GM18858 (cell line): ENCODE results near the gene CNP.

Experiments
- ATAC-seq: cut with Tn5 transposase; IDR thresholded peaks from one replicate; pipeline ENCODE4 v1.9.1; 2021; ENCODE audit not compliant: unreplicated experiment

The CNP gene

DNA sequence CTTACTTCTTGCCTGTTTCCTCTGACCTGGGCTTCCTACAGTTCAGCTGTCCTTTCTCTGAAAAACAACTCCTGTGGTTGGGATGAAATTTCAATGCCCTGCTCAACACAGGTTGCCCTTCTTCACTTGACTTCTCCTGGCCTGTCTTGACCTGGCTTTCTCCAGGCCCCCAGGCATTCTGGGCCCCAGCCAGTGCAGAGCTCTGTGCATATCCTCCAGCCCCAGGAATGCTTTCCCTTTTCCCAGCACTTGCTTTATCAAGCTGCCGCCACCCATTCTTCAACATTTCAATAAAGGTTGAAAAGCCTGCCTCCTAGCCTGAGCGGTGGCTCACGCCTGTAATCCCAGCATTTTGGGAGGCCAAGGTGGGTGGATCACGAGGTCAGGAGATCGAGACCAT is 25.4 kb upstream of the CNP start:
- no peak for ATAC-seq

DNA sequence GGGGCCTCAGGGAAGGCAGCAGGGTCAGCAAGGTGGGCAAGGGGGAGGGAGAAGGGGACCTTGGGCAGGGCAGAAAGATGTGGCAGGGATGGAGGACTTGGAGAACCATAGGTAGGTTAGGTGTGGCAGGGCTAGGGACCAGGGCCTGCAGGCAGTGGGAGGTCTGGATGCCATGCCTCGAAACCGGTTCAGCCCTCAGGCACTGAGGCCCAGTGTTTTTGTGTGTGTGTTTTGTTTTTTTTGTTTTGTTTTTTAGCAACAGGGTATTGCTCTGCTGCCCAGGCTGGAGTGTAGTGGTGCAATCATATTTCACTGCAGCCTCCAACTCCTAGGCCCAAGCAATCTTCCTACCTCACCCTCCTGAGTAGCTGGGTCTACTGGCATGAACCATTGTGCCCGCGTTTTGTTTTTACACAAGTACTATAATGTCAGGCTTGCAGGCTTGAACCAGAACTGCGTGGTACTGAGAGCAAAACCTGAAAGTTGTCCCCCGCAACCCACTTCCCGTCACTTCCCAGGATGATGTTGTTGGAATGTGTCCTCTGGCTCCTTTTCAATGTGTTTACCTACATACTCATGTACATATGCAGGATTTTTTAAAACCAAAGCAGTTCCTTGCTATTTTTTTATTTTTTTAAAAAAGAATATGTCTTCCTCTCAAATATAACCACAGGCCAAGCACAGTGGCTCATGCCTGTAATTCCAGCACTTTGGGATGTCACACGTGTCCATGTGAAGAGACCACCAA is 23.8 kb upstream of the CNP start:
- no peak for ATAC-seq

DNA sequence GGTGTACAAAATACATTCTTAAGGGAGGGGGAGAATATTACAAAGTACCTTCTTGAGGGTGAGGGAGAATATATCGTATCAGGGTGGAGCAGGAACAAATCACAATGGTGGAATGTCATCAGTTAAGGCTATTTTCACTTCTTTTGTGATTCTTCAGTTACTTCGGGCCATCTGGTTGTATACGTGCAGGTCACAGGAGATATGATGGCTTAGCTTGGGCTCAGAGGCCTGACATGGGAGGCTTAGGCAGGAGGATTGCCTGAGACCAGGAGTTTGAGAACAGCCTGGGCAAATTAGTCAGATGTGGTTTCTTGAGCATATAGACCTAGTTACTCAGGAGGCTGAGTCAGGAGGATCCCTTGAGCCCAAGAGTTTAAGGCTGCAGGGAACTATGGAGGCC is 23.1 kb upstream of the CNP start:
- no peak for ATAC-seq

DNA sequence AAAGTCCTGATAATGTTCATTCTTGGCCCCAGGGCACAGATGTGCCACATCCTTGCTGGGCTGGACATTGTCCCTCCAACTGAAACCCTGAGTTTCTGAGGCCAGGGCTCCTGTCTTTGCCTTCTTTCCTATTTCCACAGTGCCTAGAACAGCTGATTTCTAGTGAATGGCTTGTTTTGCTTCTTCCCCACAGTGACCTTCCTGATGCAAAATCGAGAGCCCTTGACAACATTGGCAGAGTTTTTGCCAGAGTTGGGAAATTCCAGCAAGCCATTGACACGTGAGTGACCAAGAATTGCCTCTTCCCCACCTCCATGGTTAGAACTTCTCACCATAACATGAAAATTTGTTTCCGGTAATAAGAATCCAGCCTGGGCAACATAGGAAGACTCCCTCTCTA is 21.7 kb upstream of the CNP start:
- ATAC-seq: no peak

DNA sequence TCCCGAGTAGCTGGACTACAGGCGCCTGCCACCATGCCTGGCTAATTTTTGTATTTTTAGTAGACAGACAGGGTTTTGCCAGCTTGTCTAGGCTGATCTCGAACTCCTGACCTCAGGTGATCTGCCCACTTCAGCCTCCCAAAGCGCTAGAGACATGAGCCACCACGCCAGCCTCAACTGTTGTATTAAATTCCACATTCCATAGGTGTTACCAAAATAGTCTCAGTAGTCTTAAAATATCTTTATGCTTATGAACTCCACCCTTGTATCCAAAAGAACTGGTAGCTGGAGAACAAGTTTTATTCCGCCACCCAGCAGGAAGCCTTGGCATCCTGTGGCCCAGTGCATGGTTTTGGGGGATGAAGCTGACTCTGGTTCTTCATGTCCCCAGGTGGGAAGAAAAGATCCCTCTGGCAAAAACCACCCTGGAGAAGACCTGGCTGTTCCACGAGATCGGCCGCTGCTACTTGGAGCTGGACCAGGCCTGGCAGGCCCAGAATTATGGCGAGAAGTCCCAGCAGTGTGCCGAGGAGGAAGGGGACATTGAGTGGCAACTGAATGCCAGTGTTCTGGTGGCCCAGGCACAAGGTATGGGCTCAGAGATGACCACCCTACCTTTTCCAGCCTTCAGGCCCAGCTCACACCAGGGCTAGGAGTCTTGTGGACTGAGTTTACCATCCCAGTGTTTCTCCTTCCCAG is 17.7 kb upstream of the CNP start:
- no peak for ATAC-seq

DNA sequence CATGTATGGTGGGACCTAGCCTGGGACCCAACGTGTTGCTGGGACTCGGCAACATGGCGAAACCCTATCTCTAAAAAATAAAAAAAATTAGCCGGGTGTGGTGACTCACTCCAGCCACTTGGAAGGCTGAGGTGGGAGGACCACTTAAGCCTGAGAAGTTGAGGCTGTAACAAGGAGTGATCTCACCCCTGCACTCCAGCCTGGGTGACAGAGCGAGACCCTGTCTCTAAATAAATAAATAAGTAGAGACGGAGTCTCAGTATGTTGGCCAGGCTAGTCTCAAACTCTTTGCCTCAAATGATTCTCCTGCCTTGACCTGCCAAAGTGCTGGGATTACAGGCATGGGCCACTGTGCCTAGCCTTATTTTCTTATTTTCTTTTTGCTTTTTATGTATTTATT is 10.1 kb upstream of the CNP start:
- ATAC-seq: no peak

DNA sequence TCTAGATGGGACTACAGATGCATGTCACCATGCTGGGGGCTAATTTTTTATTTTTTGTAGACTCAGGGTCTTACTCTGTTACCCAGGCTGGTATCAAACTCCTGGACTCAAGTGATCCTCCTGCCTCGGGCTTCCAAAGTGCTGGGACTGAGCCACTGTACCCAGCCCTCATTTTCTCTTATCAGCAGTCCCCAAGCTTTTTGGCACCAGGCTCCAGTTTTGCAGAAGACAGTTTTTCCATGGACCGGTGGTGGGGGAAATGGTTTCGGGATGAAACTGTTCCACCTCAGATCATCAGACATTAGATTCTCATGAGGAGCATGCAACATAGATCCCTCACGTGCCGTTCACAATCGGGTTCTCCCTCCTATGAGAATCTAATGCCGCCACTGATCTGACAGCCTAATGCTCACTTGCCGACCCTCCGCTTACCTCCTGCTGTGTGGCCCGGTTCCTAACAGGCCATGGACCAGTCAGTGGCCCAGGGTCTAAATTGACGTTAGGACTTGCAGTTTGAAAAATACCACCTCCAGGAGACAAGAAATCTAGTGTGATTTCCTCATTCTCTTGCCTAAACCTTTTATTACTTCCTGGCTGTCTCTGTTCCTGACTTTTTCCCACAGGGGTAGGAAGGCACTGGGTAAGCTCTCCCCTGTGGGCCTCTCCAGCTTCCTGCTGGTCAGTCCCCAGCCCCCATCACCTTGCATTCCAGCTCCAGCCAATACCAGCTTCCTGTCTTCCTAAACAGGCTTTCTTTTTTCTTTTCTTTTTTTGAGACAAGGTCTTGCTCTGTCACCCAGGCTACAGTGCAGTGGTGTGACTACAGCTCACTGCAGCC is 9.3 kb upstream of the CNP start:
- no peak for ATAC-seq

DNA sequence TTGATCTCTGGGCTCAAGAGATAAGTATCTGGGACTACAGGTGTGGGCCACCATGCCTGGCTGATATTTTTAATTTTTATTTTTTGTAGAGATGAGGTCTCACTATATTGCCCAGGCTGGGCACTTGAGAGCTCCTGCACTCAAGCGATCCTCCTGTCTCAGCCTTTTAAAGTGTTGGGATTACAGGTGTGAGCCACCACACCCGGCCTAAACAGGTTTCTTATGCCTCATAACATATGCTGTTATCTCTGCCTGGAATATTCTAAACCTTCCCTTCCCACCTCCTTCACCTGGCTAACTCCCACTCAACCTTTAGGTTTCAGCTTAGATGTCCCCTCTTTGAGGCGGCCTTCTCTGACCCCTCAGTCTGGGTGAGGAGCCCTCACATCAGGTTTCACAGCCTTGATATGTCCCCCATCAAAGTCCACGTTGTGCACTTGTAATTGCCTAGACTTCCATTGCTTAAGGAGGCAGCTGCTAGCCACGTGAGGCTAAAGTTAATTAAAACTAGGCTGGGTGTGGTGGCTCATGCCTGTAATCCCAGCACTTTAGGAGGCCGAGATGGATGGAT is 8.6 kb upstream of the CNP start:
- ATAC-seq: no peak

DNA sequence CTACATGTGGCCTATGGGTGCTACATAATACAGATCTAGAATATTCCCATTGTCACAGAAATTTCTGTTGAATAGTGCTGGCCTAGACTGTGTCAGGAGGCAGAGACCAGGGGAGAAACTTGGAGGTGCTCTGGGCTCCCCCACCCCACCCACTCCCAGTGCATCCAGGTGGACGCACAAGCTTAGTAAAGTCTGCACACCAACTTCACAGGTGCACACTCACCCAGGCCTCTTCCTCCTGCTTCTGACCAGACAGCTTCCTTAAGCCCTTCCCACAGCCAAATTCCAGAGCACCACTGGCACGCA is 7.6 kb upstream of the CNP start:
- ATAC-seq: no peak

DNA sequence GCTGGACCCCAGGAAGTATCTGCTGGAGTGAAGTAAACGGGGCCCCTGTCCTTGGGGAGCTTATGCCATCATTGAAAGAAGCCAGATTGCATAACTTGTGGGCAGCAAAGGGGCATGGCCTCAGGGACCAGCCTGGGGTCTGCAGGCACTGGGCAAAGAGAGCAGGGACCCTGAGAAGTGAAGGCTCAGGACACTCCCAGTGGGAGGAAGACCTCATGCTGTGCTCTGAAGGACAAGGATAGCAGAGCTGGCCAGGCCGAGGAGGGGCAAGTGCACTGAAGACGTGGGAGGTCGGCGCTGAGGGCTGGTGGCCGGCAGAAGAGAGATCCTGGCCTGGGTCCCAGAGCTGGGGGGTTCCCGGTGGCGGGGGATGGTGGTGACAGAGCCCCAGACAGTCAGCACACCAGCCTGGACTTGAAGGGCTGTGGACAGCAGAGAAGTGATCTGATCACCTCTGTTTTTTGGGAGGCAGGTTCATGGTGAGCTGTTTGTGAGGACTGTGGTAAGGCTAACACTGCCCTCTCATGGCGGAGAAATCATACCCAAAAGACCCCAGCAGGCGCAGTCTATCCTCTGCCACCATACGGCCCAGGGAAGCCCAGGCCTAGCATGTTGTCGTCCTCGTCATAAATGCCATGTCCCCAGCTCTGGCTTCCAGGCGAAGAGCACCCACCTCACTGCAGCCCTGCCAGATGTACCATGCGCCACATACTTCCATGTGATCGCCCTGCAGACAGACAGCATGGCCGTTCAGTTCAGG is 7.1 kb upstream of the CNP start:
- no peak for ATAC-seq

DNA sequence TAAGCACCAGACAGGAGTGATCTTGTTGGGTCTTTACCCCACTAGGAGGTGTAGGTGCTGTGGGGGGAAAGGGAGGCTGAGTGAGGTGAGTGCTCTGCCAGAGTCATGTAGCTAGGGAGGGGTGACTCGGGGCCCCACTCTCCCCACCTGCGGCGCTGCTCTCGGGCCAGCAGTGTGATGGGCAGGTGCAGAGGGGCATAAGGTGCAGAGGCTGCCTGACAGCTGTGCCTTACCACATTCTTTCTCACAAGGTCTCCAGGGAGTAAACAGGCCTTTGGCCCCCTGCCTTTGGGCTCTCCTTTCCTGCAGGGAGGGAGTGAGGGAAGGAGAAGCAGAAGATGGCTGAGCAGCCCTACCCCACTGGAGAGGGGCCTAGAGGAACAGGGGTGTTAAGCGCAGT is 4.5 kb upstream of the CNP start:
- no peak for ATAC-seq

DNA sequence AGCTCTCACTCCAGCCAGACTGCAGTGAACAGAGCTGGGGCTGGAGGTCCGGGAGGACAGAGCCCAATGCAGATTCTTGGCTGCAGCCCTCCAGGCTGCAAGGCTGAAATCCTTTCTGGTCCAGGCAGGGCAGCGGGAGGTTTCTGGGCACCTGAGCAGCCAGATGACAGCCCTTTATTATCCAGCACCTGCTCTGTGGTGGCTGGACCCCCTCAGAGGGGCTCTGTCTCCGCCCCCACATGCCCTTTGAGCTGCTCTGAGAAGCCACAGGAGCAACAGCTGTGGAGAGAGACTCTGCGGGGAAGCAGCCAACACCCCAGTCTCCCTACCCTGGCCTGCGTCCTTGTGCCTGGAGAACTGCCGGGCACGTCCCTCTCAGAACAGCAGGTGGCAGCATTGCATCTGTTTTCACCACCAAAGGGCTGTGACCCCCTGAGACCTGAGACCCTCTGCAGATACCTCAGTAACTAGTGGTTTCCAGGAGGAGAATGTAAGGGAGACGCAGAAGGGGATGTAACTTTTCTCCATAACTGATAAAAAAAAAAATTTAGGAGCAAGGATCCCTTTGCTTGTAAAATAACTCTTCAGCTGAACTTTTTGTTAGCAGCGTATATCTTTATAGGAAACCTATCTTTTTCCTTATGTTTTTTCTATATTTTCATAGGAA is 3.7 kb upstream of the CNP start:
- ATAC-seq: no peak

DNA sequence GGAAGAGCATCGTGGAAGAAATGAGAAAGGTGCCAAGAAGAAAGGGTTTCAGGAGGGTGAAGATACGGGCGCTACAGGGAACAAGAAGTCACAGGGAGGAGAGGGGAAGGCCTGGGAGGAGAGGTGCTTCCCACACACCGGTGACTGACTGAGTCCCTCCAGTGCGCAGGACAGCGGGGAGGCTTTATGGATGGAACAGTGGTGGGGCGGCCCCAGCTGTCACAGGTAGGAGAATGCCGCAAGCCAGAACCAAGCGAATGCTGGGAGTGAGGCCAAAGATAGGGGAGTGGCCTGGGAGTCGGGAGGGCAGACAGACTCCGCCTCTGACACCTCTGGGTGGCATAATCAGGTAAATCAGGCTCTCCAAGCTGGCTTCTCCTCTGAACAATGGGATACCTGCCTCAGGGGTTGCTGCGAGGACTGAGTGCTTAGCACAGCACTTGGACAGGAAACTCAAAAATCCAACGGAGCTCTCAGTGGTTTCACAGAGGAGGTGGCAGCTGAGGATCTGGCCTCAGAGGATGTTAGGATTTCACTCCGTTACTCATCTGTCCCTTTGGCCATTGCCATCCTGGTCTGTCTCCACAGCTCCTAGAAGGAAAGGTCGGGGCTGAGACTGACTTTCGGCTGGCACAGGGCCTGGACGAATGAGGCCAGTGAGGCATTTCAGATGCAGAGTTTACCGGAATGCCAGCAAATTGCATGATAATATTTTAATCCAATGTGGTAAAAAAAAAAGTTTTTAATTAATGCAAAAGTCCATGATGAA is 717 bp upstream of the CNP start:
- ATAC-seq: no peak

DNA sequence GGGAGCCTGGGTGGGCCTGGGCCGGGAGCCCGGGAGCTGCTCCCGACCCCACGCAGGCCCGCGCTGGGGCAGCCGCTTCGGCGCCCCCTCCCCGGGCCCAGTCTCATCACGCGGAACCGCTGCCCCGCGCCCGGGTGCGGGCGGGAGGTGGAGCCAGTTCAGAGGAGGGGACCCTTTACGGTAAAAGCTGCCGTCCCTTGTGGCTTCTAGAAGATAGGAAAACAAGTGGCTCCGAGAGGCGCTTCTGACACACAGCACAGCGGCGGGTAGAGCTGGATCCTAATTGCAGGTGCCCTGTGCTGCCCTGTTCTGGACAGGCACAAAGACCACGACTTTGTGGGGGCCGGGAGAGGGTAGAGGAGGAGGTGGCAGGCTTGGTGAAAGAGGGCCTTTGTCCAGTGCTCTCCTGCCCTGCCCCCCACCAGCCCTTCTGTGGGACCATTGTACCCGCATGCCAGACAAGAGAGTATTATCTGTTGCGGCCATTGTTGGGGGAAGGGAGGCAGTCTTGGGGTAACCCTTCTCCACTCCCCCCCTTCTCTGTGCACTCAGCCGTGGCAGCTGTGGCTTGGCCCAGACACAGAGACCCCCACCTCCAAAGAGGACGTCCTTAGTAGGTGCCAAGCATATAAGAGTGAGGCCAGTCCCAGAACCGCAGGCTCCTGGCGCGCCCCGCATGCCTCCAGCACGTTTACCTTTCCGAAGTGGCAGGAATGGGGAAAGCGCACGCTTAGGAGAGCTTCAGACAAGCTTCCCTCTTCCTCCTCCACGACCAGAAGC is 736 bp downstream of the CNP start:
- no peak for ATAC-seq

DNA sequence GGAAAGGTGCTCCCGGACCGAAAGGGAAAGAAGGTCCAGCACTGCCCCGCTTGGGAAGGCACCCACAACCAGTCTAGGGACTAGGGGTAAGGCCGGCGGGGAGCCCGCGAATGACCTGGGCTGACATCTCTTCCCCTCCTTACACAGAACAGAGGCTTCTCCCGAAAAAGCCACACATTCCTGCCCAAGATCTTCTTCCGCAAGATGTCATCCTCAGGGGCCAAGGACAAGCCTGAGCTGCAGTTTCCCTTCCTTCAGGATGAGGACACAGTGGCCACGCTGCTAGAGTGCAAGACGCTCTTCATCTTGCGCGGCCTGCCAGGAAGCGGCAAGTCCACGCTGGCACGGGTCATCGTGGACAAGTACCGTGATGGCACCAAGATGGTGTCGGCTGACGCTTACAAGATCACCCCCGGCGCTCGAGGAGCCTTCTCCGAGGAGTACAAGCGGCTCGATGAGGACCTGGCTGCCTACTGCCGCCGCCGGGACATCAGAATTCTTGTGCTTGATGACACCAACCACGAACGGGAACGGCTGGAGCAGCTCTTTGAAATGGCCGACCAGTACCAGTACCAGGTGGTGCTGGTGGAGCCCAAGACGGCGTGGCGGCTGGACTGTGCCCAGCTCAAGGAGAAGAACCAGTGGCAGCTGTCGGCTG is 1.5 kb downstream of the CNP start:
- ATAC-seq: no peak

DNA sequence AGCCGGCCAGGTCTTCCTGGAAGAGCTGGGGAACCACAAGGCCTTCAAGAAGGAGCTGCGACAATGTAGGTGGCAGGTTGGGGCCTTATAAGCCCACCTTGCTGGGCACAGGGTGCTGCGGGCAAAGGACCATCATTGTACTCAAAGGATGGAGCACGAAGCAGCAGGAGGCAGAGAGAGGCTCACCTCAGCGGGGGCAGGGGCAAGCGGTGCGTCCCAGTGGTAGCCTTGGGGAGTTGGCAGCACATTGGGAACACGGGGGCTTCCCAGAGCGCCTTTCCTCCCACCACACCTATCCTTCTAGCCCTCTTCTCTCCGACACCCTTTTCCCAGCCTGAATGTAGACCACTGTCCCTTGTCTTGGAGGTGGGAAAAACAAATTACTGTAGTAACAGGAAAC is 2.1 kb downstream of the CNP start:
- no peak for ATAC-seq

DNA sequence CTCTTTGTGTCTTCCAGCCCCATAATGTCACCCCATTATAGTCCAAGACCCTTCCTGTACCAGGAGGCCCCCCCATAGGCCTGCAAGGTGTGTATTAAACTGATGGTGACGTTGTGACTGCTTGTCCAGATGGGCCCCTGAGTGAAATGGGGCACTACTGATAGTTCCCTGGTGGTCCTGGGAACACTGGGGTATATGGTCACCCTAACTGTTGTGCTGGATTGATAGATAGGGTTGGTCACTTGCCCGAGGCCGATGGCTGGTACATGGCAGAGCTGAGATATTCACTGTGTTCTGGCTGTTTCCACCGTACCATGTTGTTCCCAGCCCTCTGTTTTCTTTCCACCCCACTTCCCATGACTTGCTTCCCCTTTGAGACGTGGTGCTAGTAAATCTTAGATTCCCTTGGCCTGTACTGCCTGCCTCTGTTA is 4.3 kb downstream of the CNP start:
- no peak for ATAC-seq

DNA sequence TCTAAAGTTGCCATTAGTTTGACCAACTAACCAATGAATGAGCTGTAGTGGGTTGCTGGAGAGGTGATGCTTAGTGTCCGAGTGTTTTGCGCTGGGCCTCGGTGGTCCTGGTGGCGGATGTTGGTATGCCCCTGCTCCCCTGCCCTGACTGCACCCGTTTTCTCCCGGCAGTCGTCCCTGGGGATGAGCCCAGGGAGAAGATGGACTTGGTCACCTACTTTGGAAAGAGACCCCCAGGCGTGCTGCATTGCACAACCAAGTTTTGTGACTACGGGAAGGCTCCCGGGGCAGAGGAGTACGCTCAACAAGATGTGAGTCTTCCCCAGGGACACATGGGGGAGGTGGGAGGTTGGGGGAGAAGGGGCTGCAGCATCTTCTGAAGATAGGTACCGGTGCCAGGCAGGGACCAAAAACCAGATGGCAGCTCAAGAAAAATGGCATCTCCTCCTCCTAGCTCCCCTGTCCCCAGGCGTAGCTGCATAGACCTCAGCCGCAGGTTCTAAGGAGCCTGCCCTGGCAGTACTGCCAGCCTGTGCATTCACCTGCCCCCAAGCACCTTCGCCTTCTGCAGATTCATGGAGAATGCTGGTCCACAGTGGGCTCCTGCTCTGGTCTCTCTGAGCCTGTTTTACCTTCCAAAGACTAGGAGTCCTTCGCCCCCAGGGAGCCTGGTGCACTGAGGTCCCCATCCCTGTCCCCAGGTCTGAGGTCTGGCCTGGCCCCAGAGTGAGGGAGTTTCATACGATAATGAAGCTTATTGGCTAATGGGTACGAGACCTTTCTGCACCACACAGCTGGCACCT is 5.3 kb downstream of the CNP start:
- ATAC-seq: no peak
